ENCODE data around the gene NUFIP2. TPM values are rescaled to one million over a fixed set of nuclear protein-coding genes. Genes with fewer than 3 reads are reported as not detected.

Gene NUFIP2
- total RNA-seq, 1 experiment from 2014 or later = 93.1 TPM

DNA sequence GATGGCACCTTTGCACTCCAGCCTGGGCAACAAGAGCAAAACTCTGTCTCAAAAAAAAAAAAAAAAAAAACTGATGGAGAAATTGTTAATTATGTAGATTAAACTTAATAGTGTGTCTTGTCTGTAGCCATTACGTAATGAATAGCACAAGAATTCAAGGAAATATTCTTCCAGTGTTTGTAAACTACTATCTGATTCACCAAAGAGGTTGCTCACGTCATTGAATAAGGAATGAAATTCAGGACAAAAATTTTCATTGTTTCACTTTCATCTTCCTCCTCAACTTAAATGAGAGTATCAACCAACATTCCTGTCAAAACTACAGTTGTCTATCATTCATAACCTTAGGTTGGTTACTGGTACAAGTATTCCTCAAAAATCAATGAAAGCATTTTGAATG, 83.1 kb downstream of the NUFIP2 start:
- ATAC-seq = no peak
- CTCF ChIA-PET = interaction anchor here (0.7 to 3.1 kb wide), 4 partner anchors 62 to 94 kb away, joined by 3 to 19 read pairs (median 8); no protein-coding TSS in a partner anchor
- POLR2A ChIA-PET = no interaction called here

GRCh38 chr17:29209073-29209472, 84.9 kb downstream of the NUFIP2 start:
- H3K27ac Mint-ChIP-seq = no peak overlapping the region
- no peak overlapping the region for H3K4me3 Mint-ChIP-seq
- ChIA-PET POLR2A (interaction anchor here (0.7 kb wide), 1 partner anchor 414 kb away, joined by 5 read pairs; no protein-coding TSS in a partner anchor), CTCF (interaction anchor here (0.7 to 4.8 kb wide), 8 partner anchors 10 to 92 kb away, joined by 3 to 38 read pairs (median 8); partner anchors contain the start of gene MYO18A)
- DNase-seq (ENCODE audit: low spot score) (no peak), ATAC-seq (peak; percentile 53)
- TF ChIP-seq NFYB (CRISPR knock-in tag; conservative IDR thresholded peaks at IDR 0.05; ENCODE audit: low read depth) = no peak
- TF ChIP-seq, protein P1, sequence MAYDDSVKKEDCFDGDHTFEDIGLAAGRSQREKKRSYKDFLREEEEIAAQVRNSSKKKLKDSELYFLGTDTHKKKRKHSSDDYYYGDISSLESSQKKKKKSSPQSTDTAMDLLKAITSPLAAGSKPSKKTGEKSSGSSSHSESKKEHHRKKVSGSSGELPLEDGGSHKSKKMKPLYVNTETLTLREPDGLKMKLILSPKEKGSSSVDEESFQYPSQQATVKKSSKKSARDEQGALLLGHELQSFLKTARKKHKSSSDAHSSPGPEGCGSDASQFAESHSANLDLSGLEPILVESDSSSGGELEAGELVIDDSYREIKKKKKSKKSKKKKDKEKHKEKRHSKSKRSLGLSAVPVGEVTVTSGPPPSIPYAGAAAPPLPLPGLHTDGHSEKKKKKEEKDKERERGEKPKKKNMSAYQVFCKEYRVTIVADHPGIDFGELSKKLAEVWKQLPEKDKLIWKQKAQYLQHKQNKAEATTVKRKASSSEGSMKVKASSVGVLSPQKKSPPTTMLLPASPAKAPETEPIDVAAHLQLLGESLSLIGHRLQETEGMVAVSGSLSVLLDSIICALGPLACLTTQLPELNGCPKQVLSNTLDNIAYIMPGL (CRISPR knock-in tag; IDR thresholded peaks at IDR 0.05) = no peak
- H3K27me3 Mint-ChIP-seq (ENCODE audit: low read depth) = no peaks in the 10 kb centered on the region
- no peaks in the 10 kb centered on the region for H3K9me3 Mint-ChIP-seq
- no peaks in the 10 kb centered on the region for H3K36me3 Mint-ChIP-seq
- peaks cover 14% of the 10 kb centered on the region for H3K4me1 Mint-ChIP-seq

More for the DNA sequence above, 83.1 kb downstream of the NUFIP2 start:
- Mint-ChIP-seq H3K4me1 (peaks cover 13% of the 10 kb centered on the region), H3K9me3 (no peaks in the 10 kb centered on the region), H3K36me3 (no peaks in the 10 kb centered on the region), H3K27ac (no peak overlapping the region), H3K27me3 (ENCODE audit: low read depth) (no peaks in the 10 kb centered on the region), H3K4me3 (no peak overlapping the region)
- TF ChIP-seq PRDM15 (CRISPR knock-in tag; IDR thresholded peaks at IDR 0.05) (no peak), FOXJ3 (CRISPR knock-in tag; IDR thresholded peaks at IDR 0.05; ENCODE audit: borderline replicate concordance) (no peak), FOXK1 (CRISPR knock-in tag; IDR thresholded peaks at IDR 0.05) (no peak)
- TF ChIP-seq, protein P2, sequence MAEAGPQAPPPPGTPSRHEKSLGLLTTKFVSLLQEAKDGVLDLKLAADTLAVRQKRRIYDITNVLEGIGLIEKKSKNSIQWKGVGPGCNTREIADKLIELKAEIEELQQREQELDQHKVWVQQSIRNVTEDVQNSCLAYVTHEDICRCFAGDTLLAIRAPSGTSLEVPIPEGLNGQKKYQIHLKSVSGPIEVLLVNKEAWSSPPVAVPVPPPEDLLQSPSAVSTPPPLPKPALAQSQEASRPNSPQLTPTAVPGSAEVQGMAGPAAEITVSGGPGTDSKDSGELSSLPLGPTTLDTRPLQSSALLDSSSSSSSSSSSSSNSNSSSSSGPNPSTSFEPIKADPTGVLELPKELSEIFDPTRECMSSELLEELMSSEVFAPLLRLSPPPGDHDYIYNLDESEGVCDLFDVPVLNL (CRISPR knock-in tag; IDR thresholded peaks at IDR 0.05; ENCODE audit: borderline replicate concordance, low read depth) = no peak
- TF ChIP-seq, protein P3, sequence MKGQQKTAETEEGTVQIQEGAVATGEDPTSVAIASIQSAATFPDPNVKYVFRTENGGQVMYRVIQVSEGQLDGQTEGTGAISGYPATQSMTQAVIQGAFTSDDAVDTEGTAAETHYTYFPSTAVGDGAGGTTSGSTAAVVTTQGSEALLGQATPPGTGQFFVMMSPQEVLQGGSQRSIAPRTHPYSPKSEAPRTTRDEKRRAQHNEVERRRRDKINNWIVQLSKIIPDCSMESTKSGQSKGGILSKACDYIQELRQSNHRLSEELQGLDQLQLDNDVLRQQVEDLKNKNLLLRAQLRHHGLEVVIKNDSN (CRISPR knock-in tag; IDR thresholded peaks at IDR 0.05) = no peak
- no peak for DNase-seq (ENCODE audit: low spot score)

DNA sequence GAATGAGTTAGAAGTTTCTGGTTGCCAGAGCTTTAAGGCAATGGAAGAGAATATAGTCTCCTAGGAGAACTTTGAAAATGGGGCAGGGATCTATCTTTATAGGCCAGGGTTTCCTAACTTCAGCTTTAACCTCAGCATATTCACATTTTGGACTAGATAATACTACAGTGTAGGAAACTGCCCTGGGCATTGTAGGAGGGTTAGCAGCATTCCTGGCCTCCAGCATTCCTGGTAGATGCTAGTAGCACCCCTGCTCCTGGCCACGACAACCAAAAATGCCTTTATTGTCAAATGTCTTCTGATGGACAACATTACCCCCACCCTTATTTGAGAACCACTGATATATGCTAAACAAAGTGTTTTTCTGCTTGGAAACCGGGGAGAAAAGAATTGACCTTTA, 86.0 kb downstream of the NUFIP2 start:
- Mint-ChIP-seq H3K4me1 (peaks cover 21% of the 10 kb centered on the region), H3K4me3 (no peak overlapping the region), H3K27me3 (ENCODE audit: low read depth) (no peaks in the 10 kb centered on the region), H3K36me3 (no peaks in the 10 kb centered on the region), H3K9me3 (no peaks in the 10 kb centered on the region), H3K27ac (no peak overlapping the region)
- ChIA-PET CTCF (interaction anchor here (0.8 to 4.8 kb wide), 10 partner anchors 9 to 91 kb away, joined by 3 to 38 read pairs (median 7); partner anchors contain the start of gene MYO18A), POLR2A (no interaction called here)
- ATAC-seq (no peak), DNase-seq (ENCODE audit: low spot score) (no peak)
- TF ChIP-seq FOXK1 (CRISPR knock-in tag; IDR thresholded peaks at IDR 0.05) (no peak), ERG (CRISPR knock-in tag; IDR thresholded peaks at IDR 0.05) (no peak), GABPB1 (CRISPR knock-in tag; IDR thresholded peaks at IDR 0.05) (no peak), NR2C2 (CRISPR knock-in tag; IDR thresholded peaks at IDR 0.05) (no peak), ZNF232 (CRISPR knock-in tag; IDR thresholded peaks at IDR 0.05) (no peak), ZNF138 (CRISPR knock-in tag; conservative IDR thresholded peaks at IDR 0.05) (no peak), MYBL2 (CRISPR knock-in tag; IDR thresholded peaks at IDR 0.05) (no peak)
- TF ChIP-seq, protein P4, sequence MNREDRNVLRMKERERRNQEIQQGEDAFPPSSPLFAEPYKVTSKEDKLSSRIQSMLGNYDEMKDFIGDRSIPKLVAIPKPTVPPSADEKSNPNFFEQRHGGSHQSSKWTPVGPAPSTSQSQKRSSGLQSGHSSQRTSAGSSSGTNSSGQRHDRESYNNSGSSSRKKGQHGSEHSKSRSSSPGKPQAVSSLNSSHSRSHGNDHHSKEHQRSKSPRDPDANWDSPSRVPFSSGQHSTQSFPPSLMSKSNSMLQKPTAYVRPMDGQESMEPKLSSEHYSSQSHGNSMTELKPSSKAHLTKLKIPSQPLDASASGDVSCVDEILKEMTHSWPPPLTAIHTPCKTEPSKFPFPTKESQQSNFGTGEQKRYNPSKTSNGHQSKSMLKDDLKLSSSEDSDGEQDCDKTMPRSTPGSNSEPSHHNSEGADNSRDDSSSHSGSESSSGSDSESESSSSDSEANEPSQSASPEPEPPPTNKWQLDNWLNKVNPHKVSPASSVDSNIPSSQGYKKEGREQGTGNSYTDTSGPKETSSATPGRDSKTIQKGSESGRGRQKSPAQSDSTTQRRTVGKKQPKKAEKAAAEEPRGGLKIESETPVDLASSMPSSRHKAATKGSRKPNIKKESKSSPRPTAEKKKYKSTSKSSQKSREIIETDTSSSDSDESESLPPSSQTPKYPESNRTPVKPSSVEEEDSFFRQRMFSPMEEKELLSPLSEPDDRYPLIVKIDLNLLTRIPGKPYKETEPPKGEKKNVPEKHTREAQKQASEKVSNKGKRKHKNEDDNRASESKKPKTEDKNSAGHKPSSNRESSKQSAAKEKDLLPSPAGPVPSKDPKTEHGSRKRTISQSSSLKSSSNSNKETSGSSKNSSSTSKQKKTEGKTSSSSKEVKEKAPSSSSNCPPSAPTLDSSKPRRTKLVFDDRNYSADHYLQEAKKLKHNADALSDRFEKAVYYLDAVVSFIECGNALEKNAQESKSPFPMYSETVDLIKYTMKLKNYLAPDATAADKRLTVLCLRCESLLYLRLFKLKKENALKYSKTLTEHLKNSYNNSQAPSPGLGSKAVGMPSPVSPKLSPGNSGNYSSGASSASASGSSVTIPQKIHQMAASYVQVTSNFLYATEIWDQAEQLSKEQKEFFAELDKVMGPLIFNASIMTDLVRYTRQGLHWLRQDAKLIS (CRISPR knock-in tag; IDR thresholded peaks at IDR 0.05; ENCODE audit: borderline replicate concordance) = no peak
- TF ChIP-seq, protein P5, sequence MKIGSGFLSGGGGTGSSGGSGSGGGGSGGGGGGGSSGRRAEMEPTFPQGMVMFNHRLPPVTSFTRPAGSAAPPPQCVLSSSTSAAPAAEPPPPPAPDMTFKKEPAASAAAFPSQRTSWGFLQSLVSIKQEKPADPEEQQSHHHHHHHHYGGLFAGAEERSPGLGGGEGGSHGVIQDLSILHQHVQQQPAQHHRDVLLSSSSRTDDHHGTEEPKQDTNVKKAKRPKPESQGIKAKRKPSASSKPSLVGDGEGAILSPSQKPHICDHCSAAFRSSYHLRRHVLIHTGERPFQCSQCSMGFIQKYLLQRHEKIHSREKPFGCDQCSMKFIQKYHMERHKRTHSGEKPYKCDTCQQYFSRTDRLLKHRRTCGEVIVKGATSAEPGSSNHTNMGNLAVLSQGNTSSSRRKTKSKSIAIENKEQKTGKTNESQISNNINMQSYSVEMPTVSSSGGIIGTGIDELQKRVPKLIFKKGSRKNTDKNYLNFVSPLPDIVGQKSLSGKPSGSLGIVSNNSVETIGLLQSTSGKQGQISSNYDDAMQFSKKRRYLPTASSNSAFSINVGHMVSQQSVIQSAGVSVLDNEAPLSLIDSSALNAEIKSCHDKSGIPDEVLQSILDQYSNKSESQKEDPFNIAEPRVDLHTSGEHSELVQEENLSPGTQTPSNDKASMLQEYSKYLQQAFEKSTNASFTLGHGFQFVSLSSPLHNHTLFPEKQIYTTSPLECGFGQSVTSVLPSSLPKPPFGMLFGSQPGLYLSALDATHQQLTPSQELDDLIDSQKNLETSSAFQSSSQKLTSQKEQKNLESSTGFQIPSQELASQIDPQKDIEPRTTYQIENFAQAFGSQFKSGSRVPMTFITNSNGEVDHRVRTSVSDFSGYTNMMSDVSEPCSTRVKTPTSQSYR (CRISPR knock-in tag; IDR thresholded peaks at IDR 0.05) = no peak

Measured in WTC11 (cell line).